ENCODE measurements around the gene RNF182.
A peak's percentile ranks its signal among the peaks of the same experiment; 100 is the strongest.
"Not testable (repeated sequence)": the region's sequence is repeated elsewhere in the genome, so short reads cannot be mapped to it uniquely, and the experiment has no call there.

The RNF182 gene

DNA sequence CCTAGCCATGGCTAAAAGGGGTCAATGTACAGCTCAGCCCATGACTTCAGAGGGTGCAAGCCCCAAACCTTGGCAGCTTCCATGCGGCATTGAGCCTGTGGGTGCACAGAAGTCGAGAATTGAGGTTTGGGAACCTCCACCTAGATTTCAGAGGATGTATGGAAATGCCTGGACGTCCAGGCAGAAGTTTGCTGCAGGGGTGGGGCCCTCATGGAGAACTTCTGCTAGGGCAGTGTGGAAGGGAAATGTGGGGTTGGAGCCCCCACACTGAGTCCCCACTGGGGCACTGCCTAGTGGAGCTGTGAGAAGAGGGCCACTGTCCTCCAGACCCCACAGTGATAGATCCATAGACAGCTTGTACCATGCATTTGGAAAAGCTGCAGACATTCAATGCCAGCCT, 47.9 kb downstream of the RNF182 start:
- not testable (repeated sequence) for DNase-seq

DNA sequence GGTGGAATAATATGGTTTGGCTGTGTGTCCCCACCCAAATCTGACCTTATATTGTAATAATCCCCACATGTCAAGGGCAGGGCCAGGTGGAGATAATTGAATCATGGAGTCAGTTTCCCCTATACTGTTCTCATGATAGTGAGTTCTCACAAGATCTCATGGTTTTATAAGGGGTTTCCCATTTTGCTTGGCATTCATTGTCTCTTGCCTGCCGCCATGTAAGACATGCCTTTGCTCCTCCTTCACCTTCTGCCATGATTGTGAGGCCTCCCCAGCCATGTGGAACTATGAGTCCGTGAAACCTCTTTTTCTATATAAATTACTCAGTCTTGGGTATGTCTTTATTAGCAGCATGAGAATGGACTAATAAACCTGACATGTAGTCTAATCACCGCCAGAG, 48.7 kb downstream of the RNF182 start:
- not testable (repeated sequence) for DNase-seq

DNA sequence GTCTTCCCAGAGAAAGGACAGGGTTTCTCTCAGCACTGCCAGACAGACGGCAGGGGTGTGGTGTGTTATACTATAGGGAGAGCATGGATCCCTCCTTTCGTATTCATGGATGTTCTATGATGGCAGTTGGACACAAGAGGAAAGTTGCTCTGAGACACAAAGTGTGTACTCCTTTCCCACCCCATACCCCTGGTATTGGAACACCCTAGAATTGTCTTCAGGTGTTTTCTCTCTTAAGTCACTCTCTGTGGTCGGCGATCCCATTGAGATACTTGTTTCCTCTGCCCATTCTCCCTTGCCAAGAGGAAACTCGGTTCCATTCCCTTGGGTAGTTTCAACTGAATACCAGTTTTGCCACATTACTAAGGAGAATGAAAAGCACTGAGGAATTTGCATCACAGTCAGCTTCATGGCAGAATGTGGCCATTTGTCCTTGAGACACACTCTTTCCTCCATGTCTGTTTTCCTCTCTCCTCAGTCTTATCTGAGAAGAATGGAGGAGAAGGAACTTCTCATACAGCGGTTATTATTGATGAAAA, 53.4 kb downstream of the RNF182 start:
- no peak for DNase-seq

DNA sequence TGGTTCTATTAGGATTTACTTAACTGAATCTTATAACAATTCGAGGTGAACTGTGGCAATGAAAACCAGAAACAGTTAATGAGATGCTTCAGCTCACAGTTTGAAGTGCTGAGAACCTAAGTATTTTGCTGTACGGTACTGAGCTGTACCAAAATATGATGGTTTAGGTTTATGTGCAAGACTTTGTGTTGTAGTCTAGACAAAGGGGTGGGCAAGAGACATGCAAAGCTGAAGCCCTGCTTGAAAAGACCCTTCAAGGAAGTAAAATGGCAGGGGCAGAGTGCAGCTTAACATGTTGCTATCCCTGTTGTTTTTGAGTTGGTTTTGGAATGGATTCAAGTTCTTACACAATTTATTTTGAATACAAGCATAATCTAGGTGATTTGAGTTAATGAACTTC, 54.0 kb downstream of the RNF182 start:
- no peak for DNase-seq

DNA sequence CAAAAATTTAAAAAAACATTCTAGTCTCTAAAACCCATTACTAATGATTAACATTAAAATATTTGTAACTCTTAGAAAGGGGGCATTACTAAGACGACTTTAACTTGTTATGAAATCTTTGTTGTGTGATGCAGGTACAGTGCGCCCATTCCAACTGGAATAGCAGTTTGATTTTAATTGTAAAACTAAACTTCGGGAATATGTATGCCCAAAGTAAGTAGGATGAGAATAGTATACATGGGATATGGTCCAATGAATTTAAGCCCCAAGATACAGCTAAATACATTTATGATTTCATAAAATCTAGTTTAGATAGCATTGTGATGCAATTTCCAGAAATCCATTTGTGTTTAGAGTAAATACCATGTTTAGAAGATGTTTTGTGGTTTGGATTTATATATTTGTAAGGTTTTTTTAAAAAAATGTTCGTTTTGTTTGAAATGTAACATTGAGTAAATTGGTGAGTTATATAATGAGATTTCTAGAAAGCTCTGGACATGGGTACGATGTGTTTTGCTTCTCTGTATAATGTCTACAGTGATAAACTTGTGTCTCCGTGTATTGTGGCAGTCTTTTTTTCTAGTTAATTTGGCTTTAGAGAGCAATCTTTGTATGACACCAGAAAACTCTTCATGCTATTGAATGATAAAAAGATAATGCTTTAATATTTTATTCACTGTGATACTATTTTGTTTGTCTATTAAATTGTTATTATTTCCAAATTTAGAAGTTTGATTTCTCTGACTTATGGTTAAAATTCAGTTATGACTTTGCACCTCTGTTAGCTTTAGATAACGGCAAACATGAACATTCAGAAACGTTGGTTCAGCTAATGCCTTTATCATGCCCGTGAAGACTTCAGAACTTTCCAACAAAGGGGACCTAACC, 54.8 kb downstream of the RNF182 start:
- DNase-seq = no peak

DNA sequence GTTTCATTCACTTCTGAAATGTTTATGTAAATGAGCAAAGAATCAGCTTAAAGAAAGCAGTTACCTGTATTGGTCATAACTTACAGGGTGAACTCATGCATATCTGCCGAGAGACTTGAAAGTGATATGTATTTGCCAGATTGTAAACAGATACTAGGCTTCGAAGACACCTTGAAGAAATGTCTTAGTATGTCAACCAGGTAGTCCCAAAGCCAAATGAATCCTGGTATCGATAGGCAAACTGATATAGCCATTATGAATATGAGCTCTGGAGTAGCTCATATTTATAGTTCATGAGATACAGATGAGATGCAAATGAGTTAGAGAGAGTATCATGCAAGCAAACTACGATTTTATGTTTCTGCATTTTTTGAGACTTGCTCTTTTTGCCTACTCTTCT, 55.8 kb downstream of the RNF182 start:
- peak; percentile 70 for DNase-seq

DNA sequence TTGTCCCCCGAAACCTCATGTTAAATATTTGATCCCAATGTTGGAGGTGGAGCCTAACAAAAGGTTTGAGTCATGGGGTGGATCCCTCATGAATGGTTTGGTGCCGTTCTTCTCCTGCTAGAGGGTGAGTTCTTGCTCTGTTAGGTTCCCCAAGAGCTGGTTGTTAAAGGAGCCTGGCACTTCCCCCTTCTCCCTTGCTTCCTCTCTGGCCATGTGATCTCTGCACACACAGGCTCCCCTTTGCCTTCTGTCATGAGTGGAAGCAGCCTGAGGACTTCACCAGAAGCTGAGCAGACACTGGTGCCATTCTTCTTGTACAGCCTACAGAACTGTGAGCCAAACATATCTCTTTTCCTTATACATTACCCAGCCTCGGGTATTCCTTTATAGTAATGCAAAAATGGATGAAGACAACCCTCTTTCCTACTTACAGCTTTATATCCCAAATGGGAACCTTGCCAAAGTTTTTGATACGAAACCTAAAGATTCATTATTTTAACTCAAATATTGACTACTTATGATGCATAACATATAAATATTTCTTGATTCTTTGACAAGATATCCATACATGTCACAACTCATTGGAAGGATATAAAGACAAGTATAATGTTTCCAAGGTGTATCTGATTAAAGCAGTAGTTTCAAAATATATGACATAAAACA, 61.0 kb downstream of the RNF182 start:
- DNase-seq = no peak

DNA sequence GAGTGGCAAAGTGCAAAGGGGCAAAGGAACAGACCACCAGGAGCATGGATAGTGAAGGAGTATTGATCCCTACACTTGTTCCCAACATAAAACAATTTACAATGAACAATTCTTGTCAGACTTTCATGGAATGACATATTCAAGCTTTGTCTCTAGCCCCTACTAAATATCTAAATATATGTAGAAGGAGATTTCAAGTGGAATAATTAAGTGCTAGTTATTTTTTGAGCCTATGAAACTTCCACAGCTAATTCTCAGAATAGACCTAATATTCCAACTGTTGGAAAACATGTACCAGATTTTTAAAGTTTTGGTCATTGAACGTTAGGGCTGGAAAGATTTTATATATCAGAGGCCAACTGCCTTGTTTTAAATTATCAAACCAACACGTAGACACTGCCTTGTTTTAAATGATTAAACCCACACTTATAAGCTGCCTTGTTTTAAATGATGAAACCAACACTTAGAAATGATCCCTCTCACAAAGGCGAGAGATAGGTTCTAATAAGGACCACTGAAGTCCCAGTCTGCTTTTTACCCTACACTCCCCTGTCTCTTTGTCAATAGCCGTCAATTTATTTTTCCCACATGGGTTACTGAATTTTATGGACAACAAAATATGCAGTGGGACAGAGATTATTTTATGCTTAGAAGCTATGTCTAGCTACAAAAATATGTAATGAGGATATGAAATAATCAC, 62.1 kb downstream of the RNF182 start:
- DNase-seq = no peak

DNA sequence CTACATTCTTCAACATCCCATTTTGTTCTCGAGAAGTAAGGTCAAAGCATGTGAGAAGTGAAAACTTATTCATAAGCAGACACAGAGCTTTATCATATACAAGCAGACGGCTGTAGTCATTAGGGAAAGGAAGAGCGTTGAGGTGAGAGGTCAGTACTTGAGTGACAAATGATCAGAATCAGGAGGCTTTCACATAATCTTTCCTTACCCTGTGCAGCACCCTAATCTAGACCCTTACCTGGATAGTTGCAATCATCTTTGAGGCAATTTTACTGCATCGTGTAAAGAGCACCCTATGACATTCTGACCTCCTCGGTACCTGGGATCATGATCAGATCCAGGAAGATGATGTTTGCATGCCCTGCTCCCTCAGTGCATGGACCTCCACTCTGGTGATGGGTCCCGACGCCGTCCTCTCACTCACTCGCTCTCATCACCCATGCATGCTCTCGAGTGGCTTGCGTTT, 62.7 kb downstream of the RNF182 start:
- no peak for DNase-seq

DNA sequence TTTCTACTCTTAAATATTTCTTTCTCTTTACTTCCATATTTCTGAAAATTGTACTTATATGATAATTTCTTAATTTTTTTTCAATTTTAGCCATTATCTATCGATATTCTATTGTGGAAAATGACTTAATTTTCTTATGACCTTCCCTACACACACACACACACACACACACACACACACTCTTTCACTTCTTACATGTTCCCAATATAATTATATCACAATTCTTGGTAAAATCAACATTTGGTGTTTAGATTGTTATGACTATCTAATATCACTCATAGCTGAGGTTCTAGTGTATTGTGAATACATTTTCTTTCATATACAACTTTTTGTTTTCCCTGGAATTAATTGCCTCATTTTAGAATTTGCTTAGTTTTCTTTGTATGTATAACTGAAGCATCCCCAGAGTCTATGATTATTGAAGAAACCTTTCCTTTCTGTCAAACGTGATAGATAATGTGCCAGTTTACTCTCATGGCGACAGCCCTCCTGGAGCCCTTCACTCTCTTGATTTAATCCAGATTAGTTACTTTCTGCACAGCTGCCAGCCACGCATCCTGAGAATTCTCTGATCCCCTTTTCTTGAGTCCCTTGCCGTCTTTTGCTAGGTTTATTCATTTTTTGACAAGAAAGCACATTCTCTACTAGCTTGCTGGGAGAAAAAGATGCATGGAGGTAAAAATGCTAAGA, 63.4 kb downstream of the RNF182 start:
- DNase-seq = no peak

DNA sequence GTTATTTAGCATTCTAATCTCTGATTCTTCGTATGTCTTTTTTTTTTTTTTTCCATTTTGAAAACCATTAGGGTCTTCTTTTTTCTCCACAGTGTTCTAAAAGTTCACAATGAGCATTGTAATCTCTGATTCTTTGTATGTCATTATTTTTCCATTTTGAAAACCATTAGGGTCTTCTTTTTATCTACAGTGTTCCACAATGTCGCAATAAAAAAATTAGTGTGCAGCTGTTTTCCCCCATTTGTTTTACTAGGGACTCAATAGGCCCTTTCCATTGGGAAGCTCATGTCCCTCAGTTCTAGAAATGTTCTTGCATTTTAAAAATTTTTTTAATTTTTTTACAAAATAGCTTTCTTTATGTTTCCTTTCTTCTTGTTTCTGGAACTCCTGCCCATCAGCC, 64.2 kb downstream of the RNF182 start:
- DNase-seq = no peak

DNA sequence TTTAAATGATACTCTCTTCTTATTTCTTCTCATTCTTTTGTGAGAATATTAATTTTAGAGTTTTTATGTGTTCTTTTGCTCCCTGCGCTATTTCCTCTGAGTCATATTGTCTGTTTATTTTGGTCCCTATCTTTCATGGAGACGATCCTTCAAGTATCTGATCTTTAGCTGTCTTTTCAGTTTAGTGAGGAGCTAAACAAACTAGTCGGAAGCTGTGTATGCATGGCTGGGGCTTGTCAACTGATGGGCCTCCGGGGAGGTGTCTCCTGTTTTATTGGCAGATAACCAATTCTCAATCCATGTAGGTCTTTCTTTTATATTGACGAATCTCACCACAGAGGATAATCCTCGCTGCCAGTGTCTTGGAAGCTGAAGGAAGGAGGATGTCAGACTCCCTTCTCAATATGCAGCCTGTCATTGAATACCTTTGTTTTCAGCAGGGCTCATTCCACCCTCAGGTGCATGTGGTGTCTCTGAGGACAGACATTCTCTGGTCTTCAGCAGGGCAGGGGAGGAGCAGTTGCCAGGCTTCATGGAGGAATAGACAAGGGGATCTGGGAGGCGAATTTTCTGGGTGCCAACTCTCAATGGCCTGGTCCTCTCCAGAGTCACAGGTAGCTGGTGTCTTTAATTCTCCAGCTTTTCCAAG, 64.9 kb downstream of the RNF182 start:
- no peak for DNase-seq

DNA sequence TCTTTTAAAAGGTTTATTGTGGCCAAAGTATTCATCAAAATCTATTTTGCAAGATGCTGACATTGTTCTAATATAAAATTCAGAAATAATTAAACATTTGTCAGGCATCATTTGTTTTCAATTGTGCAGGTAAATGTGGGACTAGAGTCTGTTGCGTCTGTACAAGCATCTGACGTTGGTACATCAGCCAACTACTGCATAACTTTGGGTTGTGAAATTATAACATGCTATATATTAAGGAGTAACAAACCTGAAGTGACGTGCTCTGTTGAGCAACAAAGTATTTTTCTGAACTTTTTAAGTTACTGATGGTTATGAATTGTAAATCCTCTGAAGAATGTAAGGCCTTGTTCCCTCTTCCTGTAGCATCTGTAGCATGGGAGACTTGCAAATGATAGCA, 66.0 kb downstream of the RNF182 start:
- DNase-seq = no peak

DNA sequence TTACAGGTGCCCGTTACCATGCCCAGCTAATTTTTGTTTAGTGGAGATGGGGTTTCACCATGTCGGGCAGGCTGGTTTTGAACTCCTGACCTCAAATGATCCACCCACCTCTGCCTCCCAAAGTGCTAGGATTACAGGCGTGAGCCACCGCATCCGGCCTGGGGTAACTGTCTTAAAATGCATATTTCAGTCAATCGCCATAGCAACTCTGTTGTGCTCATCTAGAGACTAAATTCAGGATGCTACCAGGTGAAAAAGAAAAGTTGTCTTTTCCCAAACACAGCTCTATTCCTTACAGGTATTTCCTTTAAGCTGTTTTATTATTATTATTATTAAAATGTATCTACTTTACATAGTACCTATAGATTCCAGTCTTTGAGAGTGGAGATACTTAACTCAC, 66.6 kb downstream of the RNF182 start:
- DNase-seq = no peak

DNA sequence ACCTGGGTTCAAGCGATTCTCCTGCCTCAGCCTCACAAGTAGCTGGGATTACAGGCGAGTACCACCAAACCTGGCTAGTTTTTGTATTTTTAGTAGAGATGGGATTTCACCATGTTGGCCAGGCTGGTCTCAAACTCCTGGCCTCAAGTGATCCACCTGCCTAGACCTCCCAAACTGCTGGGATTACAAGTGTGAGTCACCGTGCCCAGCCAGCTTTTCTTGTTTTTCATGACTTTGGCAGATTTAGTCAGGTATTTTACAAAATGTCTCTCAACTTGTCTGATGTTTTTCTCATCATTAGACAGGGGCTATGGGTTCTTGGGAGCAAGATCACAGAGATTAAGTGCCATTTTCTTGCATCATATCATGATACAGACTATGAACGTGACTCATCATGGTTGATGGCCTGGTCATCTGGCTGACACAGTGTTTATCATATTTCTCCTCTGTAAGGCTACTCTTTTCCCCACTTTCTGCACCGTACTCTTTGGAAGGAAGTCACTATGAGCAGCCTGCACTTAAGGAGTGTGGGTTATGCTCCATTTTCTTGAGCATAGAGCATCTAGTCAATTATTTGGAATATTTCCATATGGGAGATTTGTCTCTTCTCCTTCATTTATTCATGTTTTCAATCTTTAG, 67.8 kb downstream of the RNF182 start:
- no peak for DNase-seq

DNA sequence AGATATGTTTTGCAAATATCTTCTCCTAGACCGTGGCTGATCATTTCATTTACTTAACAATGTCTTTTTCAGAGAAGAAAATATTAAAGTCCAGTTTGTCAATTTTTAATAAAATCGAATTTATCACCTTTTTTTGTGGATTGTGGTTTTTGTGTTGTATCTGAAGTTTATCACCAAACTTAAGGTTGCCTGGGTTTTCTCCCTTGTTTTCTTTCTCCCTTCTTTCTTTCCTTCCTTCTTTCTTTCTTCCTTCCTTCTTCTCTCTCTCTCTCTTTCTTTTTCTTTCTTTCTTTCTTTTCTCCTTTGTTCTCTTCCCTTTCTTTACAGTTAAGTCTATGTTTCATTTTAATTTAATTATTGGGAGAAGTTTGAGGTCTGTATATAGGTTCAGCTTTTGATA, 68.7 kb downstream of the RNF182 start:
- DNase-seq = no peak

DNA sequence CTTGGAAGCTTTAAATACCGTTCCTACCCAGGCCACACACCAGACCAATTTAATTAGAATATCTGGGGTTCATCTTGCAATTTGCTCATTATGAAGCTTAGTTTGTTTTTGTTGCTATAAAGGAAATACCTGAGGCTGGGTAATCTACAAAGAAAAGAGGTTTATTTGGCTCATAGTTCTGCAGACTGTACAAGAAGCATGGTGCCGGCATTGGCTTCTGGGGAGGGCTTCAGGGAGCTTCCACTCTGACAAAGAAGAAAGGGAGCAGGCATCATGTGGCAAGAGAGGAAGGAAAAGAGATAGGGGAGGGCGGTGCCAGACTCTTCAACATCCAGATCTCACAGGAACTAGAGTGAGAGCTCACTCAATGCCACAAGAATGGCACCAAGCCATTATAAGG, 73.6 kb downstream of the RNF182 start:
- no peak for DNase-seq

DNA sequence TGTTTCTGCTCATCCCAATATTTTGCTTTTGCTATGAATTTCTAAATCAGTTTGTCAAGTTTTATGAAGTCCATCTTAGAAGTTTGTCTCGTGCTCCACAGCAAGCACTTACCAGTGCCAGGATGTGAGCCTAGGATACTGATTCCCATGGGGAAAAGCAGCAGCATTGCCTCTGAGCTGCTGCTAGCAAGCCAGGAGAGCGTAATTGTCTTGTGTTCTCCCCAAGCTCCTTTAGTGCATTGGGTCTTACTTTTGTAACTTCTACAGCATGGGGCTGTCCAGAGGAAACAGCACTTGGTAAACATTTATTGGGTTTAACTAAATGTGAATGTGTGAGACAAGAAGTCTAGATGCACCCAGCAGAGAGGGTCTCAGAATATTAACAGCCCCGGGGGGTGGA, 76.1 kb downstream of the RNF182 start:
- no peak for DNase-seq

DNA sequence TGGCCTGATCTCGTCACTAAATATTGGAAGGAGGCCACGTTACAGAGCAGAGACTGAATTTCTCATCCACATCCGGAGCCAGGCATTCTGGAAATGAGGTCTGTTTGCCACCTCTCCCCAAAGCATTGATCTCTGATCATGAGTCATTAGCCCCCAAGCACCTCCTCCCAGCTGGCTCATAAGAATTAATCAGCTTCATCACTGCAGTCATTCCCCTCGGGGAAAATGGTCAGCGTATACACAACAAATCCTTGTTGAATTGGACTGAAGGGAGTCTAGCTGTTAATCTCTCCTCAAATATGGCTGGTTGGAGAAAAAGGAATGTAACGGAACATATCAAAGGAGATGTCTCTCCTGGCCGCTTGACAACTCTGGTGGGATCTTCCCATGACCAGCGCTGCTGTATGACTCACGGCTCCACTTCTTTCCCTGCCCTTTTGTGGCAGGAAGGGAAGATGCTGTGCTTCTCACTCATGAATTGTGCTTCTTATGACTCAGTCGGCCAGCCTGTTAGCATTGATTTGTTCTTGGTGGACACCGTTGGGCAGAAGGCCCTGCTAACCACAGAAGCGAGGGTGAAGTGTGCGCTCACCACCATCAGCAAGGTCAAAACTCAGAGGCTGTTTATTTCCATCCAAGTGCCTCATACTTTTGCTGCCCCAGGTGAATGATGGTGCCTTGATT, 76.7 kb downstream of the RNF182 start:
- no peak for DNase-seq

DNA sequence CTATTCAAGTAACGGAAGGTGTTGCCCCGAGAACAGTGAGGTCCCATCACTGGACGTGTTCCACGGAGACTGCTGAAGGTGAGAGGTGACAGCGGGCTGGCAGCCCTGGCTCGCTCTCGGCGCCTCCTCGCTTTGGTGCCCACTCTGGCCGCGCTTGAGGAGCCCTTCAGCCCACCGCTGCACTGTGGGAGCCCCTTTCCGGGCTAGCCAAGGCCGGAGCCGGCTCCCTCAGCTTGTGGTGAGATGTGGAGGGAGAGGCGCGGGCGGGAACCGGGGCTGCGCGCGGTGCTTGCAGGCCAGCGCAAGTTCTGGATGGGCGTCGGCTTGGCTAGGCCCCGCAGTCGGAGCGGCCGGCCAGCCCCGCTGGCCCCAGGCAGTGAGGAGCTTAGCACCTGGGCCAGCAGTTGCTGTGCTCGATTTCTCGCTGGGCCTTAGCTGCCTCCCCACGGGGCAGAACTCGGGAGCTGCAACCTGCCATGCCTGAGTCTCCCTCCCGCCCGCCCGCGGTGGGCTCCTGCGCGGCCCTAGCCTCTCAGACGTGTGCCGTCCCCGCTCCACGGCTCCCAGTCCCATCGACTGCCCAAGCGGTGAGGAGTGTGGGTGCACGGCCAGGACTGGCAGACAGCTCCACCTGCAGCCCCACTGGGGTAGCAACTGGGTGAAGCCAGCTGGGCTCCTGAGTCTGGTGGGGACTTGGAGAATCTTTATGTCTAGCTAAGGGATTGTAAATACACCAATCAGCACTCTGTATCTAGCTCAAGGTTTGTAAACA, 77.6 kb downstream of the RNF182 start:
- no peak for DNase-seq

All from NCI-H526 treated with DMSO at 0.1 percent for 48 hours (cell line).